ENCODE measurements around the gene TTLL4. TPM values are rescaled to one million over a fixed set of nuclear protein-coding genes. Genes with fewer than 3 reads are reported as not detected.

The TTLL4 gene
- total RNA-seq, 2 donors from 2014 or later = 96.5 to 99.0 TPM

DNA sequence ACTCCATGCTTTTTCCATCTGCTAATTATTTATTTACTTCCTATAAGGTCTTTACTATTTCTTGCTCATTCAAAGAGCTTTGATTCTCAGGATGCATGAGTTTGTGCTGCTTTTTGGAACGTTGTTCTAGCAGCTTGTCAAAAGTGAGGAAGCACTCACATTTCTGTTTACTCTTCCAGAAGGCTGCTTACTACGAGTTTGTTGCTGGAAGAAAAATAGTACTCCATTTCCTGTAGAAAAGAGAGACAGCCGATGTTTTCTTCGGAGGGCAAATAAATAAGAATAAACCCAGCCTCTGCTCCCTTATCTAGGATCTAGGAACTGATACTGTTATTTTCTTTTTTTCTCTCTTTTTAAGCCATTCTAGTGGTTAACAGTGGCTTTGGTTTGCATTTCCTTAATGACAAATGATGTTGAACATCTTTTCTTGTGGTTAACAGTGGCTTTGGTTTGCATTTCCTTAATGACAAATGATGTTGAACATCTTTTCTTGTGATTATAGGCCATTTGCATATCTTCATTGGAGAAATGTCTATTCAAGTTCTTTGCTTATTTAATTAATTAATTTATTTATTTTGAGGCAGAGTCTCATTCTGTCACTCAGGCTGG, 91.9 kb downstream of the TTLL4 start:
- WGBS, 2 experiments (ENCODE audit: insufficient coverage in 1 of 2, insufficient read length in 1 of 2) = 96 to 100% methylated on average over 1 to 4 of the region's 4 CpGs
- Mint-ChIP-seq H3K4me1 (peaks cover 37% of the 10 kb centered on the region), H3K27ac (no peak overlapping the region), H3K9me3 (peaks cover 26% of the 10 kb centered on the region), H3K27me3 (ENCODE audit: insufficient read depth) (no peaks in the 10 kb centered on the region), H3K4me3 (no peak overlapping the region), H3K36me3 (ENCODE audit: low read depth) (peaks cover 19% of the 10 kb centered on the region)
- H3K27ac ChIP-seq (ENCODE audit: low read depth, low read length) = no peak overlapping the region
- no peak overlapping the region for H3K4me3 ChIP-seq (ENCODE audit: low read length)
- peaks cover 25% of the 10 kb centered on the region for H3K9me3 ChIP-seq (ENCODE audit: control insufficient read depth, low read length)
- H3K4me1 ChIP-seq (ENCODE audit: control insufficient read depth, insufficient read depth, low read length) = peaks cover 15% of the 10 kb centered on the region
- no peak for DNase-seq
- no peaks in the 10 kb centered on the region for H3K36me3 ChIP-seq (ENCODE audit: control insufficient read depth, insufficient read depth, low read length)
- TF ChIP-seq, protein P1, sequence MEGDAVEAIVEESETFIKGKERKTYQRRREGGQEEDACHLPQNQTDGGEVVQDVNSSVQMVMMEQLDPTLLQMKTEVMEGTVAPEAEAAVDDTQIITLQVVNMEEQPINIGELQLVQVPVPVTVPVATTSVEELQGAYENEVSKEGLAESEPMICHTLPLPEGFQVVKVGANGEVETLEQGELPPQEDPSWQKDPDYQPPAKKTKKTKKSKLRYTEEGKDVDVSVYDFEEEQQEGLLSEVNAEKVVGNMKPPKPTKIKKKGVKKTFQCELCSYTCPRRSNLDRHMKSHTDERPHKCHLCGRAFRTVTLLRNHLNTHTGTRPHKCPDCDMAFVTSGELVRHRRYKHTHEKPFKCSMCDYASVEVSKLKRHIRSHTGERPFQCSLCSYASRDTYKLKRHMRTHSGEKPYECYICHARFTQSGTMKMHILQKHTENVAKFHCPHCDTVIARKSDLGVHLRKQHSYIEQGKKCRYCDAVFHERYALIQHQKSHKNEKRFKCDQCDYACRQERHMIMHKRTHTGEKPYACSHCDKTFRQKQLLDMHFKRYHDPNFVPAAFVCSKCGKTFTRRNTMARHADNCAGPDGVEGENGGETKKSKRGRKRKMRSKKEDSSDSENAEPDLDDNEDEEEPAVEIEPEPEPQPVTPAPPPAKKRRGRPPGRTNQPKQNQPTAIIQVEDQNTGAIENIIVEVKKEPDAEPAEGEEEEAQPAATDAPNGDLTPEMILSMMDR (conservative IDR thresholded peaks at IDR 0.05) = no peak
- no peak overlapping the region for H3K9ac ChIP-seq (ENCODE audit: extremely low read depth, low read length, poor library complexity, severe bottlenecking)
- H3K27me3 ChIP-seq (ENCODE audit: control insufficient read depth, insufficient read depth, low read length, poor library complexity, severe bottlenecking) = no peaks in the 10 kb centered on the region

DNA sequence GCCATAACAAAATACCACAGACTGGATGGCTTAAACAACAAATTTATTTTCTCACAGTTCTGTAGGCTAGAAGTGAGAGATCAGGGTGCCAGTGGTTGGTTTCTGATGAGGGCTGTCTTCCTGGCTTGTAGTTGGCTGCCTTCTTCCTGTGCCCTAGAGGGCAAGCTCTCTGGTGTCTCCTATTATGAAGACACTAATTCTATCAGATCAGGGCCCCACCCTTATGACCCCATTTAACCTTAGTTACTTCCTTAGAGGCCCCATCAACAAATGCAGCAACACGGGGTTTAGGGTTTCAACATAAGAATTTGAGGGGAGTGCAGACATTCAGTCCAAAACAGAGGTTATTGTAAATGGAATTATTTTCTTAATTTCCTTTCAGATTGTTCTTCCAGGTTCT, 94.2 kb downstream of the TTLL4 start:
- WGBS, 2 experiments (ENCODE audit: insufficient coverage in 1 of 2, insufficient read length in 1 of 2) = 100% methylated on average over 1 of the region's 1 CpG; no CpG with 5 or more reads in 1 of the 2 experiments
- peaks cover 27% of the 10 kb centered on the region for H3K36me3 Mint-ChIP-seq (ENCODE audit: low read depth)

More for the DNA sequence above, 94.2 kb downstream of the TTLL4 start:
- H3K4me1 Mint-ChIP-seq = peaks cover 25% of the 10 kb centered on the region
- no peaks in the 10 kb centered on the region for H3K27me3 Mint-ChIP-seq (ENCODE audit: insufficient read depth)
- peaks cover 25% of the 10 kb centered on the region for H3K9me3 ChIP-seq (ENCODE audit: control insufficient read depth, low read length)
- H3K36me3 ChIP-seq (ENCODE audit: control insufficient read depth, insufficient read depth, low read length) = no peaks in the 10 kb centered on the region
- H3K4me3 Mint-ChIP-seq = no peak overlapping the region
- peaks cover 26% of the 10 kb centered on the region for H3K9me3 Mint-ChIP-seq
- H3K9ac ChIP-seq (ENCODE audit: extremely low read depth, low read length, poor library complexity, severe bottlenecking) = no peak overlapping the region
- H3K4me3 ChIP-seq (ENCODE audit: low read length) = peak overlapping the region; percentile 34
- H3K27ac ChIP-seq (ENCODE audit: low read depth, low read length) = no peak overlapping the region
- no peak for DNase-seq
- no peak overlapping the region for H3K27ac Mint-ChIP-seq
- no peaks in the 10 kb centered on the region for H3K27me3 ChIP-seq (ENCODE audit: control insufficient read depth, insufficient read depth, low read length, poor library complexity, severe bottlenecking)
- TF ChIP-seq, protein P1 (conservative IDR thresholded peaks at IDR 0.05) = no peak
- H3K4me1 ChIP-seq (ENCODE audit: control insufficient read depth, insufficient read depth, low read length) = peaks cover 9% of the 10 kb centered on the region

Other genes with a start within 250 kb of the TTLL4 start
- 10 to 100 TPM; 23.2 to 24.0 TPM for gene USP37, start 142.5 kb upstream of the TTLL4 start, total RNA-seq
- 10 to 100 TPM; 64.2 to 65.6 TPM for gene CNOT9, start 142.0 kb upstream of the TTLL4 start, total RNA-seq
- gene PLCD4, start 102.9 kb upstream of the TTLL4 start, total RNA-seq = under 1 TPM; 0.26 to 0.73 TPM
- gene ZNF142, start 51.2 kb upstream of the TTLL4 start, total RNA-seq = 10 to 100 TPM; 27.8 to 31.5 TPM
- gene BCS1L, start 51.2 kb upstream of the TTLL4 start, total RNA-seq = 10 to 100 TPM; 24.0 to 31.5 TPM
- 10 to 100 TPM; 24.5 to 32.1 TPM for gene RNF25, start 38.8 kb upstream of the TTLL4 start, total RNA-seq
- gene STK36, start 38.7 kb upstream of the TTLL4 start, total RNA-seq = 10 to 100 TPM; 73.5 to 87.4 TPM
- gene CYP27A1, start 71.3 kb downstream of the TTLL4 start, total RNA-seq = 10 to 100 TPM; 32.8 to 53.7 TPM
- not detected for gene PRKAG3, start 121.0 kb downstream of the TTLL4 start, total RNA-seq
- not detected for gene WNT6, start 149.0 kb downstream of the TTLL4 start, total RNA-seq
- gene WNT10A, start 170.0 kb downstream of the TTLL4 start, total RNA-seq = not detected
- gene CDK5R2, start 248.8 kb downstream of the TTLL4 start, total RNA-seq = under 1 TPM; 0.81 to 0.95 TPM

All from endodermal cell (in vitro differentiated cells).